Lower leg skin (tissue), 3 donors: ENCODE measurements around the gene CAMKMT.

Source experiments
- CTCF ChIP-seq, 3 donors: fragments of 450-650 bp; IDR thresholded peaks; one replicate each; pipeline ENCODE4 v1.5.1; 2016; ENCODE audit warnings: antibody characterized with exemption in 3 of 3, mild to moderate bottlenecking in 3 of 3, moderate library complexity in 2 of 3
- POLR2A ChIP-seq, 2 donors: fragments of 450-650 bp; IDR thresholded peaks; one replicate each; pipeline ENCODE4 v1.6.1; 2016 to 2017; ENCODE audit warnings: antibody characterized with exemption in 2 of 2, mild to moderate bottlenecking in 1 of 2, moderate library complexity in 1 of 2

- TF ChIP-seq CTCF (IDR thresholded peaks at IDR 0.05) (no peak), POLR2A (IDR thresholded peaks at IDR 0.05) (no peak)
Observed at GRCh38 chr2:44551497-44551896, 189.8 kb downstream of the CAMKMT start.
